Thoracic aorta (tissue), 2 donors: ENCODE results near the gene LRRTM4. TPM values are rescaled to one million over a fixed set of nuclear protein-coding genes. Genes with fewer than 3 reads are reported as not detected.

ENCODE experiments used
- ATAC-seq: fragments of 150-250 bp; one replicate; pipeline ENCODE4 v1.8.0; 2017; ENCODE audit warnings: low read depth; ENCODE audit not compliant: insufficient number of reproducible peaks, low FRiP score
- DNase-seq: peaks from one replicate; pipeline ENCODE4 v3.0.0-alpha.2; 2020; ENCODE audit warnings: low spot score
- H3K27ac ChIP-seq, 2 donors: fragments of 200-600 bp; sonication (generic); 1 replicate in 1 of 2; 2 replicates in 1 of 2; pipeline ENCODE4 v1.5.1; 2016; ENCODE audit warnings: mild to moderate bottlenecking in 2 of 2, moderate library complexity in 2 of 2
- H3K27me3 ChIP-seq: fragments of 200-600 bp; sonication (generic); replicated peaks from 2 replicates; pipeline ENCODE4 v1.6.0; 2016; ENCODE audit warnings: mild to moderate bottlenecking; ENCODE audit not compliant: insufficient read depth
- H3K36me3 ChIP-seq: fragments of 200-600 bp; sonication (generic); one replicate; pipeline ENCODE4 v1.5.1; 2016
- H3K4me1 ChIP-seq, 2 donors: fragments of 200-600 bp; sonication (generic); 1 replicate in 1 of 2; 2 replicates in 1 of 2; pipeline versions ENCODE4 v1.5.1 to v1.6.0; 2016; ENCODE audit warnings: low read depth in 2 of 2, mild to moderate bottlenecking in 1 of 2; ENCODE audit not compliant: control insufficient read depth in 1 of 2
- H3K4me3 ChIP-seq: fragments of 200-600 bp; sonication (generic); 2 replicates; pipeline ENCODE4 v1.5.1; 2016; ENCODE audit warnings: mild to moderate bottlenecking
- H3K9me3 ChIP-seq: fragments of 200-600 bp; sonication (generic); 2 replicates; pipeline ENCODE4 v1.5.1; 2016
- total RNA-seq, 2 donors: library from RNA; depleted of rRNA; stranded (reverse); fragments of >200 nt; gene quantifications; one replicate each; pipeline versions ENCODE4 v1.1.0 to v1.2.3, GENCODE V29; 2016
- TF ChIP-seq, protein P1 (sequence below): fragments of 200-600 bp; sonication (generic); IDR thresholded peaks from one replicate; pipeline ENCODE4 v1.5.1; 2019; ENCODE audit warnings: antibody characterized with exemption

Gene LRRTM4
- total RNA-seq, 2 donors from 2014 or later, result not detected

DNA sequence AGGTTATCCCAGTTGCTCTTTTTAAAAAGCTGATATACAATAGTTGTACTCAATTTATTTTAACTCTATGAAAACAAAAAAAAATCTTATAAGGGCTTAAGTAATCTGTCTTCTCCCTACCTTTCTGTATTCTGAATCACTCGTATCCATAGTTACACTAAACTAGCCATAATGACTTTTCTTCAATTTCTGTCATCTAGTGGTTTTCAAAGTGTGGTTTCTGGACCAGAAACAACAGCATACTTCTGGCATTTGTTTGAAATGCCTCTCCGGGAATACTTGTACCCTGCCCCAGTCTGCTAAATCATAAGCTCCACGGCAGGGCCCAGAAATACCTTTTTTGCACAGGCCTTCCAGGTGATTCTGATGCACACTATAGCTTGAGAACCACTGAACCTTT, 253.6 kb downstream of the LRRTM4 start:
- Histone ChIP-seq H3K4me3 (no peak overlapping the region), H3K27me3 (no peaks in the 10 kb centered on the region), H3K36me3 (no peaks in the 10 kb centered on the region), H3K27ac (no peak overlapping the region), H3K4me1 (no peaks in the 10 kb centered on the region), H3K9me3 (no peaks in the 10 kb centered on the region)
- no peak for ATAC-seq
- TF ChIP-seq, protein P1, sequence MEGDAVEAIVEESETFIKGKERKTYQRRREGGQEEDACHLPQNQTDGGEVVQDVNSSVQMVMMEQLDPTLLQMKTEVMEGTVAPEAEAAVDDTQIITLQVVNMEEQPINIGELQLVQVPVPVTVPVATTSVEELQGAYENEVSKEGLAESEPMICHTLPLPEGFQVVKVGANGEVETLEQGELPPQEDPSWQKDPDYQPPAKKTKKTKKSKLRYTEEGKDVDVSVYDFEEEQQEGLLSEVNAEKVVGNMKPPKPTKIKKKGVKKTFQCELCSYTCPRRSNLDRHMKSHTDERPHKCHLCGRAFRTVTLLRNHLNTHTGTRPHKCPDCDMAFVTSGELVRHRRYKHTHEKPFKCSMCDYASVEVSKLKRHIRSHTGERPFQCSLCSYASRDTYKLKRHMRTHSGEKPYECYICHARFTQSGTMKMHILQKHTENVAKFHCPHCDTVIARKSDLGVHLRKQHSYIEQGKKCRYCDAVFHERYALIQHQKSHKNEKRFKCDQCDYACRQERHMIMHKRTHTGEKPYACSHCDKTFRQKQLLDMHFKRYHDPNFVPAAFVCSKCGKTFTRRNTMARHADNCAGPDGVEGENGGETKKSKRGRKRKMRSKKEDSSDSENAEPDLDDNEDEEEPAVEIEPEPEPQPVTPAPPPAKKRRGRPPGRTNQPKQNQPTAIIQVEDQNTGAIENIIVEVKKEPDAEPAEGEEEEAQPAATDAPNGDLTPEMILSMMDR, result no peak
- DNase-seq, result no peak

DNA sequence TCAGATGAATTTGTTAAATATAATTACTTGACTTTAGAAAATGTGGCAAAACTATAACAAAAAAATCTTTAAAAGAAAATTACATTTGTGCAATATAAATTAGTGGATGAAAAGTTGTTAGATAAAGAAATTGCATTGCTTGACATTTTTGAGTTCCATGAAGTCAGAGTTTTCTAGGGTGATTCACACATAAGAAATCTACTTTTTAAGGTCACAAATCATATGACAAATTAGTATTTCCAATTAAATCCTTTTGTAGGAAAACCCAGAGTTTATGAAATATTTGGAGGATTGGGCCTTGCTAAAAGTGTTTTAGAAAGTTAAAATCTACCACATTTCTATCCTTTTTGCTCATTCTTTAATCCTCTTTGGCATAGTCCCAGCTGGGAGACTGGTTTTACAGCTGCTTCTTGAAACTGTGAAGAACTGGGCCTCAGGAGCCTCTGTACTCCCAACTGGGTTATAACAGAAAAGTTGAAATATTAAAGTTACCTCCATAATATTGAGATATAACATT, 289.2 kb downstream of the LRRTM4 start:
- Histone ChIP-seq H3K27ac (no peak overlapping the region), H3K36me3 (no peaks in the 10 kb centered on the region), H3K9me3 (no peaks in the 10 kb centered on the region), H3K4me1 (no peaks in the 10 kb centered on the region), H3K4me3 (no peak overlapping the region), H3K27me3 (no peaks in the 10 kb centered on the region)
- no peak for ATAC-seq
- TF ChIP-seq, protein P1, result no peak
- DNase-seq, result no peak

DNA sequence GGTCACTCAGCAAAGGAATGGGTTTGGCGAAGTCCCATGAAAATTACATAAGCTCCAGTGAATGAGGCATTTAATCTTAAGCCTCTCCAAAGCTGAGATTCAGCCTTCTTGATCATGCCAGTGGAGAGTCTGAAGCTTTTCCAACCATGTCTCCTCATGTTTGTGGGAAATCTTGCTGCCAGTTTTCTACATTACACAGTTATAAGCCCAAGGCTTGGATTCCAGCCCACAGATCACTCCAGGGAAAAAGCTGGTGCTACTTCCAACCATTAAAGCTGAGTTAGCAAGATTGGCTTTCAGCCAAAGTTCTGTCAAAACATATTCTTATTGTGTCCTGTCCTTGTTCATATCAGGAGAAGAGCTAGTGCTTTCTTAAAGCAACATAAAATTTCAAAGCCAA, 293.8 kb downstream of the LRRTM4 start:
- H3K9me3 ChIP-seq, result no peaks in the 10 kb centered on the region
- DNase-seq, result no peak
- H3K36me3 ChIP-seq, result no peaks in the 10 kb centered on the region
- no peak overlapping the region for H3K27ac ChIP-seq
- no peaks in the 10 kb centered on the region for H3K4me1 ChIP-seq
- H3K4me3 ChIP-seq, result no peak overlapping the region
- no peak for ATAC-seq
- TF ChIP-seq, protein P1, result no peak
- no peaks in the 10 kb centered on the region for H3K27me3 ChIP-seq

DNA sequence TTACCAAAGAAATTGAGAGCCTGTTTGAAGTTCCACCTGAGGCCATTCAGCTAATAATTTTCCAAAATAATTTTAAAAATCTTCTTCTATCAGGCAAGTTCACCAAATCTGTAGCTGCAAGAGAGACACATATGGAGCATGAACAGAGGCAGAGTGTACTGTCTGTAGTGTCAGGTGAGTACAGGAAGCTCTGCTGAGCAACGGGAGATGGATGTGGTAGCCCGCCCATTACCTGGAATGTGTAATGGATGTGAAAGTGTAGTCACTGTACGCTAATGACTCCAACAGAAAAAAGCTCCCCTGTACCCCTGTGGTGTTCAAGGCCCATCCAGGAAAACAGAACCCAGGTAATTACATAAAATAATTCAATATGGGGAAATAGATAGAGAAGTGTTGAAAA, 311.5 kb downstream of the LRRTM4 start:
- H3K9me3 ChIP-seq, result no peaks in the 10 kb centered on the region
- H3K27me3 ChIP-seq, result no peaks in the 10 kb centered on the region
- no peaks in the 10 kb centered on the region for H3K4me1 ChIP-seq
- H3K36me3 ChIP-seq, result no peaks in the 10 kb centered on the region
- no peak overlapping the region for H3K4me3 ChIP-seq
- H3K27ac ChIP-seq, result no peak overlapping the region
- no peak for DNase-seq
- TF ChIP-seq, protein P1, result no peak
- ATAC-seq, result no peak

DNA sequence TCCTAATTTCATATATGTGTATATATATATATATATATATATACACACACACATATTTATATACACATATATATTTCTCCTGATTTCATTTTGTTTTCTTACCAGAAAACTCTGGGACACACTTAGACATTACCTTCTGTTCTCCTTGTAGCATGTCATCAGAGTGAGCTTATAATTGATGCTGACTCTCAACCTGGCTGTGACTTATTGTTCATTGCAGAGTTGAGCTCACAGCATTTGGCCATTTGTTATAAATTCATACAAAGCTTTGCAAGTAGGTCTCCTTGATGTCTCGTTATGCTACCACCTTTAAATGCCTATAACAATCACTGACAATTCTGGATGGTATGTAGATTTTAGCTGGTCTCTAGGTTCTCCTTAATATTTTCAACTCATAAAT, 314.8 kb downstream of the LRRTM4 start:
- Histone ChIP-seq H3K4me3 (no peak overlapping the region), H3K4me1 (no peaks in the 10 kb centered on the region), H3K27ac (no peak overlapping the region), H3K9me3 (no peaks in the 10 kb centered on the region), H3K27me3 (no peaks in the 10 kb centered on the region), H3K36me3 (no peaks in the 10 kb centered on the region)
- TF ChIP-seq, protein P1, result no peak
- DNase-seq (no peak), ATAC-seq (no peak)
